ENCODE results near the gene BRICD5. TPM values are rescaled to one million over a fixed set of nuclear protein-coding genes. Genes with fewer than 3 reads are reported as not detected.

Gene BRICD5
- total and polyA plus RNA-seq, 2 experiments from 2014 or later = 6.2 to 9.9 TPM

DNA sequence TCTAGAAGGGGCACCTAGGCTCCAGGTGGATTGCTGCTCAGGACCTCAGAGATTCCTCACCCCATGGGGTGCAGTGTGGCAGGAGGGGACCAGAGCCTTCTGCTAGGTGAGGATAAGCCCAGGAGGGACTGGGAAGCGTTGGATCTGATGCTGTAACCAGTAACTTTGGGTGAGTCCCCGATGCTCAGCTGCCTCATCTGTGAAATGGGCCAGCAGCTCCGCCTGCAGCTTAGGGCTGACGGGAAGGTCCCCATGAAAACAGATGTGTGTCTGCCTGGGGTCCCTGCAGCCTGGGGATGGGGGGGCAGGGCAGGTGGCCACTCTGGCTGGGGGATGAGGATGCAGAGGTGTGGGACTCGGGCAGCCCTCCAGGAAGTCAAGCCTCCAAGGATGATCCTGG is 11.6 kb downstream of the BRICD5 start:
- Histone ChIP-seq H3K4me3 (no peak overlapping the region), H3K9me3 (ENCODE audit: low read depth) (no peaks in the 10 kb centered on the region), H3K36me3 (replicated peaks; ENCODE audit: insufficient read depth, low read depth) (no peaks in the 10 kb centered on the region), H2AFZ (no peak overlapping the region), H3K79me2 (no peaks in the 10 kb centered on the region), H4K20me1 (ENCODE audit: insufficient read depth, poor library complexity, severe bottlenecking) (no peaks in the 10 kb centered on the region), H3K9me2 (replicated peaks; ENCODE audit: insufficient read depth) (no peaks in the 10 kb centered on the region), H3K27ac (no peak overlapping the region), H3K4me1 (ENCODE audit: insufficient read depth) (peaks cover 10% of the 10 kb centered on the region), H3K4me2 (no peak overlapping the region), H3K27me3 (peaks cover 23% of the 10 kb centered on the region)
- DNase-seq (ENCODE audit: low spot score) = no peak
- TF ChIP-seq EZH2 (IDR thresholded peaks at IDR 0.05; ENCODE audit: borderline replicate concordance) (no peak), EZH2phosphoT487 (IDR thresholded peaks at IDR 0.05; ENCODE audit: low read depth, severe bottlenecking, unreplicated experiment) (no peak)
- TF ChIP-seq, protein P1, sequence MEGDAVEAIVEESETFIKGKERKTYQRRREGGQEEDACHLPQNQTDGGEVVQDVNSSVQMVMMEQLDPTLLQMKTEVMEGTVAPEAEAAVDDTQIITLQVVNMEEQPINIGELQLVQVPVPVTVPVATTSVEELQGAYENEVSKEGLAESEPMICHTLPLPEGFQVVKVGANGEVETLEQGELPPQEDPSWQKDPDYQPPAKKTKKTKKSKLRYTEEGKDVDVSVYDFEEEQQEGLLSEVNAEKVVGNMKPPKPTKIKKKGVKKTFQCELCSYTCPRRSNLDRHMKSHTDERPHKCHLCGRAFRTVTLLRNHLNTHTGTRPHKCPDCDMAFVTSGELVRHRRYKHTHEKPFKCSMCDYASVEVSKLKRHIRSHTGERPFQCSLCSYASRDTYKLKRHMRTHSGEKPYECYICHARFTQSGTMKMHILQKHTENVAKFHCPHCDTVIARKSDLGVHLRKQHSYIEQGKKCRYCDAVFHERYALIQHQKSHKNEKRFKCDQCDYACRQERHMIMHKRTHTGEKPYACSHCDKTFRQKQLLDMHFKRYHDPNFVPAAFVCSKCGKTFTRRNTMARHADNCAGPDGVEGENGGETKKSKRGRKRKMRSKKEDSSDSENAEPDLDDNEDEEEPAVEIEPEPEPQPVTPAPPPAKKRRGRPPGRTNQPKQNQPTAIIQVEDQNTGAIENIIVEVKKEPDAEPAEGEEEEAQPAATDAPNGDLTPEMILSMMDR (IDR thresholded peaks at IDR 0.05; ENCODE audit: poor library complexity) = no peak
- WGBS (ENCODE audit: low lambda C conversion rate, missing lambda C conversion rate) = 93% methylated on average over 5 of the region's 5 CpGs

- Histone ChIP-seq H2AFZ (no peak overlapping the region), H3K27me3 (peaks cover 23% of the 10 kb centered on the region), H3K9me2 (replicated peaks; ENCODE audit: insufficient read depth) (no peaks in the 10 kb centered on the region), H3K4me1 (ENCODE audit: insufficient read depth) (peaks cover 10% of the 10 kb centered on the region), H4K20me1 (ENCODE audit: insufficient read depth, poor library complexity, severe bottlenecking) (no peaks in the 10 kb centered on the region), H3K4me2 (no peak overlapping the region), H3K27ac (no peak overlapping the region), H3K79me2 (no peaks in the 10 kb centered on the region), H3K4me3 (no peak overlapping the region), H3K36me3 (replicated peaks; ENCODE audit: insufficient read depth, low read depth) (no peaks in the 10 kb centered on the region), H3K9me3 (ENCODE audit: low read depth) (no peaks in the 10 kb centered on the region)
- DNase-seq (ENCODE audit: low spot score) = no peak
- 70% methylated on average over 4 of the region's 4 CpGs for WGBS (ENCODE audit: low lambda C conversion rate, missing lambda C conversion rate)
- TF ChIP-seq EZH2 (IDR thresholded peaks at IDR 0.05; ENCODE audit: borderline replicate concordance) (no peak), EZH2phosphoT487 (IDR thresholded peaks at IDR 0.05; ENCODE audit: low read depth, severe bottlenecking, unreplicated experiment) (no peak)
- TF ChIP-seq, protein P1 (IDR thresholded peaks at IDR 0.05; ENCODE audit: poor library complexity) = no peak
Observed at GRCh38 chr16:2198283-2198682, 12.4 kb downstream of the BRICD5 start.

GRCh38 chr16:2197765-2198164 is 12.9 kb downstream of the BRICD5 start:
- no peak for DNase-seq (ENCODE audit: low spot score)
- Histone ChIP-seq H3K27me3 (peaks cover 23% of the 10 kb centered on the region), H3K9me2 (replicated peaks; ENCODE audit: insufficient read depth) (no peaks in the 10 kb centered on the region), H3K4me2 (no peak overlapping the region), H3K4me1 (ENCODE audit: insufficient read depth) (peaks cover 10% of the 10 kb centered on the region), H3K9me3 (ENCODE audit: low read depth) (no peaks in the 10 kb centered on the region), H3K4me3 (no peak overlapping the region), H3K36me3 (replicated peaks; ENCODE audit: insufficient read depth, low read depth) (no peaks in the 10 kb centered on the region), H4K20me1 (ENCODE audit: insufficient read depth, poor library complexity, severe bottlenecking) (no peaks in the 10 kb centered on the region), H3K79me2 (no peaks in the 10 kb centered on the region), H2AFZ (no peak overlapping the region), H3K27ac (no peak overlapping the region)
- WGBS (ENCODE audit: low lambda C conversion rate, missing lambda C conversion rate) = 83% methylated on average over 6 of the region's 6 CpGs
- TF ChIP-seq, protein P1 (IDR thresholded peaks at IDR 0.05; ENCODE audit: poor library complexity) = no peak
- no peak for TF ChIP-seq EZH2 (IDR thresholded peaks at IDR 0.05; ENCODE audit: borderline replicate concordance)
- no peak for TF ChIP-seq EZH2phosphoT487 (IDR thresholded peaks at IDR 0.05; ENCODE audit: low read depth, severe bottlenecking, unreplicated experiment)
